ENCODE data around the gene C1QTNF12.

DNA sequence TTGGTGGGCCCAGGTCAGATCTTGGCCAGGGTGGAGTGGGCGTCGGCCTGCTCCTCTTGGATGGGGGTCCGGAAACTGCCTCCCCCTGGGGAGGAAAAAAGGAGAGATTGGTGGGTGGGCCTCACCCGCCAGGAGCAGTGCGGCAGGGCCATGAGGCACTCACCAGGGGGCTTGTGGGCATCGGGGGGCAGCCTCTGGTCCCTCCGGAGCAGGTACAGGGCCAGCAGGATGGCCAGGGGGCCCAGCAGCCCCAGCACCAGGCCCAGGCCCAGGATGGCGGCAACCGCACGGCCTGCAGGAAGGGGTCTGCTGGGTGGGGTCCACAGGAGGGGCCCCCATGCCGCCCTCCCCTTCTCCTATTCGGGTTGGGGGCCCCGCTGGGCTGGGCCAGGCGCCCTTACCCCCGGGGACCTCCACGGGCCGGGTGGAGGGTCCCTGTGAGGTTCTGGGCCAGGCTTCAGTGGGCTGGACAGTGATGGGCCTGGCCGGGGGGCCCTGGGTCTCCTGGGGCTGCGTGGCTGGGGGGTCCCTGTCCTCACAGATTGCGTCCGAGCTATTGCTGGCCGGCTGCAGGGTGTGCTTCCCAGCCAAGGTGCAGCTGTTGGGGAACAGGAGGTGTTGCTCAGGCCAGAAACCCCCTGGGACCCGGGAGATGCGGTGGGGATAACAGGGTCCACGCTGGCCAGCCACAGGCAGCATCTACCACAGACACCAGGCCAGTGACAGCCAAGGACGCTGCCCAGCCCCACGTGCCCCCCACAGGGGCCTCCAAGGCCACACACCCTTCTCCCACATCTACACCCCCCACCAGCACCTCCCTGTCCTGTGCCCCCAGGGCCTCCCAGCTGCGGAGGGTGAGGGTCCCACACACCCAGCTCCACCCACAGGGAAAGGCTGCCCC, 34.7 kb downstream of the C1QTNF12 start:
- no peak for TF ChIP-seq BHLHE40 (IDR thresholded peaks at IDR 0.05; ENCODE audit: borderline replicate concordance)
- no peak for TF ChIP-seq L3MBTL2 (conservative IDR thresholded peaks at IDR 0.05)
- no peak for TF ChIP-seq SUZ12 (IDR thresholded peaks at IDR 0.05)
- no peak for TF ChIP-seq ELF4 (IDR thresholded peaks at IDR 0.05)
- TF ChIP-seq LEF1 (IDR thresholded peaks at IDR 0.05; ENCODE audit: borderline replicate concordance): no peak
- no peak for TF ChIP-seq FOXA1 (IDR thresholded peaks at IDR 0.05)

All from HEK293T (cell line).